ENCODE data around the gene ADCK2. TPM values are rescaled to one million over a fixed set of nuclear protein-coding genes. Genes with fewer than 3 reads are reported as not detected.
A peak's percentile ranks its signal among the peaks of the same experiment; 100 is the strongest.
"Not testable (repeated sequence)": the region's sequence is repeated elsewhere in the genome, so short reads cannot be mapped to it uniquely, and the experiment has no call there.

ADCK2 gene
- total RNA-seq, 2 donors from 2014 or later = 12.9 to 14.7 TPM

DNA sequence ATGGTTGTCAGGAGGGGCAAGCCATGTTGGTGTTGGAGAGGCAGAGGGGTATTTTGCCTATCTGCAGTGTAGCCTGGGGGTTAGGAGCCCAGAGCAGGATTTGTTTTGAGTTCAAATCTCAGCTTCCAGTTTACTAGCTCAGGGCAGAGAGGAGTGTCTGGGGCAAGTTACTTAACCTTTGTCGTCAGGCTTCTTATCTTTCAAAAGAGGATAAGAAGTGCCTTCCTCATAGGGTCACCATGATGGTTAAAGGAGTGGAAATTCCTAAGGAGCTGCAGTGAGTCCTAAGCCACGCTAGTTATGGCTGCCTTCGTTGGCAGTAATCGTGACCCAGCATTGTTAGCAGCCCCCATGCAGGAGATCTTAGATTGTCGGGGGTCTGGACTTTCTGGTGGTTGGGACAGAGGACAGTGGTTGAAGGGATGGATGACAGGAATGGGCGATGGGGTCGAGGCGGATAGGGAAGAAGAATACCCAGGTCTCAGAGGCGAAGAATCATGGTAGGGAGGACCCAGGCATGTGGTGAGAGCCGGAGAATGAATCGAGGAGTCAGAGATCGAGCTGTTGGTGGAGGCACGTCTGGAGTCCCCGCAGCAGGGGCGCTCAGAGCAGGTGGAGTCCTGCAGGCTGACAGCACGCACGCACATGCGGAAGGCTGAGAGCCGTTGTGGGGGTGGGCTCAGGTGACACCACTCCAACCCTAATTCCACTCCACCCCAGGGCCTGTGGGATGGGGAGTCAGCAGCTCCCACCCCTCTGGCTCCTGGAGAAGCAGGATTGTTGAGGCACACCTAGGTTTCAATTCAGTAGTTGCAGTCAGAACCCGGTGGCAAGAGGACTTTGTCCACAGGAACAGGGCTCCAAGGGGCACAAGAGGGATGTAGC lies 11.6 kb downstream of the ADCK2 start:
- ATAC-seq = no peak
- DNase-seq = no peak
- intact Hi-C loops (cut with DNase I) = no loop called here

DNA sequence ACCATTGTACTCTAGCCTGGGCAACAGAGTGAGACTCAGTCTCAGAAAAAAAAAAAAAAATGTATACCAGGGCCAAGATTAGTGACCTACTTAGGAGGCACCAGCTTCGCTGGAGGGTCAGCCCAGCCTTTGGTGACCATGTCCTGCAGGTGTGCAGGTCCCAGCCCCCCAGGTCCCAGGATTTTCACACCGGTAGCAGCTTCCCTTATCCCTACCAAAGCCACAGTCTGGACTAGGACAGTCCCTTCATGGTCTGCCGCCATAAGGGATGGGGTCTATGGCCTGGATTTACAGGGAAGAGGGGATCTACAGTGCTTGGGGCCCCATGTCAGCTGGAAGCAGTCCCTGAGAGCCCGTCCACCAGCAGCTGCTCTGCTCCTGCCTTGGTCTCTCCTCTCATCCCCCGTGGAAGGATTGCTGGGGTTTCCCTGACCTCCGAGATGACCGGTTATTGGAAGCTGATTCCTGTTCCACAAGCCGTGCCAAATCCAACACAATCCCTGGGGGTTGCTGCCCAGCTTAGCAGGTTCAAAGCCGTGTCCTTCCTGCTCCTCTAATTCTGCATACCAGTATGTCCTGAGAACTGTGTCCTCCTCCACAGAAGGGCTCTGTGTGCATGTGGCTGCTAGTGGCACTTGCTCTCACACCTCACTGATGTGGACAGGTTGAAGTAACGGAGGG lies 12.8 kb downstream of the ADCK2 start:
- DNase-seq (no peak), ATAC-seq (no peak)
- intact Hi-C loops (cut with DNase I) = no loop called here

DNA sequence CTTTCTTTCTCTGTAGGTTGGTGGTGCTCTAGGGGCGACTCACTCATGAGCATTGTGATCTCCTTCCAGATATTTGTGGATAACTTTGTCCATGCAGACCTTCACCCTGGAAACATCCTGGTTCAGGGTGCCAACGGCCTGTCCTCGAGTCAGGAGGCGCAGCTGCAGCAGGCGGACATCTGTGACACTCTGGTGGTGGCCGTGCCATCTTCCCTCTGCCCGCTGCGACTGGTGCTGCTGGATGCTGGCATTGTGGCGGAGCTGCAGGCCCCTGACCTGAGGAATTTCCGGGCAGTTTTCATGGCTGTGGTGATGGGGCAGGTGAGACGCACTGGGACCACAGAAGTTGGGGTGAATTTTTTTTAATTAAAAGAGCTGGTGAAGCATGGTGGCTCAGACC lies 14.2 kb downstream of the ADCK2 start:
- ATAC-seq (no peak), DNase-seq (no peak)
- intact Hi-C loops (cut with DNase I) = no loop called here

DNA sequence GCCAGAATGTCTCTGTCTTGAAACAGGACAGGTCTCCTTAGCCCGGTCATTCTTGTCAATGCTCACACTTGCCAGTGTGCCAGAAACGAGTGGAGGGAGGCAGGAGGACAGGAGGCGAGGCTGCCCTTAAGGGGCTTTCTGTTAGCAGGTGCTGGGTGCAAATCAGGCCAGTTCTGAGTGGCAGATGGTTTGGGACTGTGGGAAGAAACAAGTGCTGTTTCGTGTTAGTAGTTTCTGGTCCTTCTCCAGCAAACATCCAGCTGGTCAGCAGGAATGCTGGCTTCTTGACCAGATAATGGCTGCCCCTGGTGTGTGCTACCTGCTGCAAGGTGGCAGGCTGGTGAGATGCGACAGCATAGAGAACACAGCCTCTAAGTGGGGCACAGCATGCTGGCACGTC lies 15.6 kb downstream of the ADCK2 start:
- no peak for ATAC-seq
- intact Hi-C loops (cut with DNase I) = no loop called here

DNA sequence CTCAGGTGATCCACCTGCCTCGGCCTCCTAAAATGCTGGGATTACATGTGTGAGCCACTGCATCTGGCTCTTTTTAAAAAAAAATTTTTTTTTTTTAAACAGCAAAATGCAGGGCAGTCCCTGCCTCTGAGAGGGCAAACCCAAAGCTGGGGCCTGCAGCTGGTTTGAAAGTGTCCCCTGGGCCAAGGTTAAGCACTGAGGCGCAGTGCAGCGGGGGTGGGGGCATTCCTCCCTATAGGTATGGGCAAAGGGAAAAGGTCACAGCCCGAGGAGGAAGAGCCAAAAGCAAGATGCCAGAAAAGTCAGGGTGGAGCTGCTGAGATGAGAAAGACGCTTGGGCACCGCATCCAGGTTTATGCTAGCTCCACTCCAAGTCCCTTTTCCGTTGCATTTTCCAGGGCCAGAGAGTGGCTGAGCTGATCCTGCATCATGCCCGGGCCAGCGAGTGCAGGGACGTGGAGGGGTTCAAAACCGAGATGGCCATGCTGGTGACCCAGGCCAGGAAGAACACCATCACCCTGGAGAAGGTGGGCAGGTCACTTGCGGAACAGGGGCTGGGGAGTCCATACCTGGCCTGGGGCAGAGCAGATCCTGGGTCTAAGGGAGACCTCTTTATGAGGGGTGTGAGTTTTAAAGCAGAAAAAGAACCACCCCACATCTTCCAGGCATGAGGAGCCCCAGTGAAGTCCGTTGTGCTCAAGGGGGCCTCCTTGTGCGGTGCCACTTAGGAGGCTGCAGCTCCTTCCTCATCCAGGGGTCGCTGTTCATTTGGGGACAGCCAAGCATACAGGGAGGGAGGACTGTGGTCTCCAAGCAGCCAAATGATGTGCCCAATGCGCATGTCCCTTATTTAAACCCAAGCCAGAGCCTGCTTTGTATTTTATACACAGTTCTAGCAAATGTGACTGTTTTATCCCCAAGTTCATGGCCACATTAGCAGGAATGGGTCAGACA lies 16.7 kb downstream of the ADCK2 start:
- intact Hi-C loops (cut with DNase I) = no loop called here
- no peak for DNase-seq
- no peak for ATAC-seq

More for the DNA sequence above, 15.6 kb downstream of the ADCK2 start:
- DNase-seq = no peak

DNA sequence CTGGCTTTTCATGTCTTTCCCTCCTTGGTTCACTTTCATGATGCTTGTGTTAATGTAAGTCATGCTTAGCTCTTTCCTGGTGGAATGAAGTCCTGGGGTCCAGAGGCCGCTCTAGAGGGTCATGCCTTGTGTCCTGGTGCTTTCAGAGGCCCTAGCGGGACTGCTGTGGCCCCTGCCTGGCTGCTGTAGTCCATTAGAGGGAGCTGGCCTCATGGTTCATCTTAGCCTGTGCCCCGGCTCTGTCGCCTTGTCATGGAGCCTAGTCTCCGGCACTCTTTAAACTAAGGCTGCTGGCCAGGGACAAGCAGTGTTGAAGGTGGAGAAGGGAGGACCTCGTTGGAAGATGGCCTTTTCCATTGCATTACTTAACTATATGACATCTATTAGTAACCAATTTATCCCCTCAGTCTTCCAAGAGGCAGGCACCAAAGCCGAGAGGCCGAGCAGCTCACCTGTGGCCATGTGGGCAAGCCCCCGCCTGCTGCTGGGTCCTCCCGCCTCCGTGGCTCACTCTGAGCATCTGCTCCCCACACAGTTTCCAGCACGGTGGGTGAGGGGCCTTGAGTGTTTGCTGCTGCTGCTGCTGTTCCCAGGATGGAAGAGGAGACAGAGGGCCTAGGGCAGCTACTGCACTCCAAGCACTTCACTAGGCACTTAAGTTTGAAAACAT lies 18.8 kb downstream of the ADCK2 start:
- ATAC-seq (no peak), DNase-seq (no peak)
- intact Hi-C loops (cut with DNase I) = no loop called here

DNA sequence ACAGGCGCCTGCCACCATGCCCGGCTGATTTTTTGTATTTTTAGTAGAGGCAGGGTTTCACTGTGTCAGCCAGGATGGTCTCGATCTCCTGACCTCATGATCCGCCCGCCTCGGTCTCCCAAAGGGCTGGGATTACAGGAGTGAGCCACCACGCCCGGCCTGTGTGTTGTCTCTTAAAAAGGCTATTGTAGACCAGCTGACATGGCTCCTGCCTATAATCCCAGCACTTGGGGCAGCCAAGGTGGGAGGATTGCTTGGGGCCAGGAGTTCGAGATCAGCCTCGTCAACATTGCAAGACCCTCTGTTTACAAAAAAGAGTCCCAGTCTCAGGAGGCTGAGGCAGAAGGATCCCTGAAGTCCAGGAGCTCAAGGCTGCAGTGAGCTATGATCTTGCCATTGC lies 21.1 kb downstream of the ADCK2 start:
- intact Hi-C loops (cut with DNase I); DNase-seq; ATAC-seq: not testable (repeated sequence)

DNA sequence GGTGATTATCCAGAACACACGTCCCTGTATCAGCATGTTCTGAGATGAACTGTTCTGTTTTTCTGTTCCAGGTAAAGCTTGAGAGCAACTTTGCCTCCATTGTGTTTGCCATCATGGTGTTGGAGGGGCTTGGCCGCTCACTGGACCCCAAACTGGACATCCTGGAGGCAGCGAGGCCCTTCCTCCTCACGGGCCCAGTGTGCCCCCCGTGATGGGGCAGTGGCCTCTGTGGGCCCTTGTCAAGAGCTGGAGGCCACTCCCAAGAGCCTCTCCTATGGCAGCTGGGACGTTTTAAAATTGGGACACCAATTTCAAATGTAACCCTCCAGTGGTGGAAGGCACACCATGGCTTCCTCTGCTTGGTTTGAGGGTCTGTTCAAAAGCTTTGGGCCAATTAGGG lies 21.8 kb downstream of the ADCK2 start:
- intact Hi-C loops (cut with DNase I) = no loop called here
- ATAC-seq (no peak), DNase-seq (no peak)

DNA sequence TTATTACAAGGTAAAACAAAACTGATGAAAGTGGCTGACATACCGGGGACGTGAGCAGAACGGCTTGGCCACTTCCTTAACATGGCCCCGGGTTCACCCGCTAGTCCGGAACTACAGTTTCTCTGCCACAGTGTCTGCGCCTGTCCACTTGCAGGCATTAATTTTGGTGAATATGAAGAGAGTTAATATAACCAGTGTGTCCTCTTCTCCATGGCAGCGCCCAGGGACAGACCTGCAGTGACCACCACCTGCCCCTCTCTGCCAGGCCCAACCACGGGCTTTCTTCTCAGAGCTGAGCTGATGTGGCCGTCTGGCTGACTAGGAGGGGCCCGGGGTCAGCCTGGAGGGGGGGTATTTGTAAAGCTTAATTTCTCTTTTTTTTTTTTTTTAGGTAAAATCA lies 22.6 kb downstream of the ADCK2 start:
- intact Hi-C loops (cut with DNase I) = no loop called here
- no peak for DNase-seq
- ATAC-seq = no peak

DNA sequence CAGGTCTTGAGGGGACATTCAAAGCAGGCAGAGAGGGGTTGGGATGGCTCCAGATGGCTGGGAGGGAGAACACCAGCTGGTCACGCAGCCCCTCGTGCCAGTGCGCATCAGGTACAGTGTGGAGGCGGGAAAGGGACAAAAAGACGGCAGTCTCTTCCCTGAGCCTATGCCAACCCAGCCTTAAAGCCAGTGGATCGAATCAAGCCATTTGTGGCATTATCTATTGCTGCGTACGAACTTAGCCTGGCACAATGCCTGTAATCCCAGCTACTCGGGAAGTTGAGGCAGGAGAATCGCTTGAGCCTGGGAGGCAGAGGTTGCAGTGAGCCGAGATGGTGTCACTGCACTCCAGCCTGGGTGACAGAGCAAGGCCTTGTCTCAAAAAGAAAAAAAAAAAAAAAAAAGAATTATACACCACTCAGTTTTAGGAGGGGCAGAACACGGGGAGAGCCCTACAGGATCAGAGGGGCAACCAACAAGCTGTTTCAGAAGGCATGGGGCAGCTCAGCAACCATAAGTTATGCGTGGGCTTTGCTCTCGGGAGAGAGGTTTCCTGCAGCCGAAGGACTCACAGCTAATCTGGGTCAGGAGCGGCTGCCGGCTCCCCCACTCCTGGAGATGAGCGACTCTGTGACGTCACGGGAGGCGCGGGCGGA lies 23.4 kb downstream of the ADCK2 start:
- intact Hi-C loops (cut with DNase I) = no loop called here
- ATAC-seq (peak; percentile 98), DNase-seq (peak; percentile 97)

DNA sequence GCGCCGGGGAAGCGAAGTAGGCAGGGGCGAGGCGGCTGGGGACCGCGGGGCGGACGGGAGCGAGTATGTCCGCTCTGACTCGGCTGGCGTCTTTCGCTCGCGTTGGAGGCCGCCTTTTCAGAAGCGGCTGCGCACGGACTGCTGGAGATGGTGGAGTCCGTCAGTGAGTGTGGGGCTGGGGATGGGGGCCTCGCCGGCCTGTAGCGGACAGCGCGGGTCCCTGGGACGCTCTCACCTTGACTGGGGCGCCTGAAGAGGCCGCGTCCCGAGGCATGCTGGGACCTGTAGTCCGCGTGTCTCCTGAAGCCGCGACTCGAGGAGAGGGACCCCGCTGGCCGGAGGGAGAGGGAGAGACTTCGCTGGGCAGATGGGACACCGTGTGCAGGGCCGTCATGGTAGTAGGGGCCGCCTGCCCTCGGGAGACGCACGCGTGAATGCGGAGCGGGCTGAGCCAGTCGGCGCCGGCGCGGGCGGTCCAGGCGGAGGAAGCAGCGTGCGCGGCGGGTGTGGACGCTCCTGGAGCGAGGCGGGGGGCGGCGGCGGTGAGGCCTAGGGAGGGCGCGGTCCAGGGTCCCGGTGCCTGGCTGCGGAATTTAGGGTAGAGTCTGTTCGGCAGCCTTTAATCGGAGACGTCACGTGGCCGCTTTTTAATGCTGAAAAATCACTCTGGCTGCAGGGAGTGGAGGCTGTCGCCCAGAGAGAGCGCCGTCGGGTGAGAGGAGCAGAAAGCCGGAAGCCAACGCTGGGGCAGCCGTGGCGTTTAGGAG lies 24.1 kb downstream of the ADCK2 start, which contains the start of gene NDUFB2:
NDUFB2 (plus strand) TSS at position 29 of the 767 bp plus-strand sequence; CDS start at position 66, 37 bp downstream.
- peak; percentile 90 to 93 for ATAC-seq
- peak; percentile 83 for DNase-seq
- intact Hi-C loops (cut with DNase I) = no loop called here

DNA sequence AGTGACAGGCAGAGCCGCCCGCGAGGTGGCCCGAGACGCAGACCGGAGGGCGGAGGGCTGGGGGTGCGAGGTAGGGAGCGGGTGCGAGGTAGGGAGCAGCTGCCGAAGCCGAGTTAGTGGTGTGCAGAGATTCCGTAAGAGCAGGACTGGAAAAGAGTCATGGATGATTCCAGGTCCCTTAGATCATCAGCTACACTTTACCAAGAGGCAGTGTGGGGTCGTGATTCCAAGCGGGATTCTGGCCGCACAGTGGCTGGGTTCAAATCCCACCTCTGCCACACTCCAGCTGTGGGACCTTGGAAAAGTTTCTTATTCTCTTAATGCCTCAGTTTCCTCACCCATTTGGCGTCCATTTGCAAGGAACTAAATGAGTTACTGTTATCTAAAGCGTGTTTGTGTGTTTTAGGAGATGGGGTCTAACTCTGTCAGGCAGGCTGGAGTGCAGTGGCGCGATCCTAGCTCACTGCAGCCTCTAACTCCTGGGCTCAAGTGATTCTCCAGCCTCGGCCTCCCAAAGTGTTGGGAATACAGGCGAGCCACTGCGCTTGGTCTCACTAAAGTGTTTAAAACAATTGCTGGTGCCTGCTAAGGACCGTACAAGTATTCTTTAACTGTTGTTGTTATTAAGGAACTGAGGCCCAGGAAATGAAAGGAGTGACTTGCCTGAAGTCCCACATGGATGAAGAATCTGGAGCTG lies 24.9 kb downstream of the ADCK2 start:
- intact Hi-C loops (cut with DNase I) = no loop called here
- DNase-seq = no peak
- no peak for ATAC-seq

DNA sequence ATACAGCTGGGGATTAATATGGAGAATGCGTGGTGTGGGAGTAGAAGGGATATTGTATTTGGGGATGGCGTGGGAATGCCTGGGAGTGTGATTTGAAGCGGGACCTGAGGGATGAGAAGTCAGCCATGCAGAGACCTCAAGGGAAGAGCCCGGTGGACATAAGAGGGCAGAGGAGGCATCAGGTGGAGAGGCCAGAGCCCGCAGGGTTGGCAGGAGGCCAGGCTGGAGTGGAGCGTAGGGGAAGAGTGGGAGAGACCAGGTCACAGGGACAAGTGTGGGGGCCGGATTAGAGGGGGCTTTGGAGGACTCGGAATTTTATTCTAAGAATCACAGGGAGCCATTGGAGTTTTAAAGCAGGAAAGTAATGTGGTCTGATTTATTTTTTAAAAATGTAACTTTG lies 25.7 kb downstream of the ADCK2 start:
- intact Hi-C loops (cut with DNase I) = no loop called here
- DNase-seq (peak; percentile 40), ATAC-seq (no peak)

DNA sequence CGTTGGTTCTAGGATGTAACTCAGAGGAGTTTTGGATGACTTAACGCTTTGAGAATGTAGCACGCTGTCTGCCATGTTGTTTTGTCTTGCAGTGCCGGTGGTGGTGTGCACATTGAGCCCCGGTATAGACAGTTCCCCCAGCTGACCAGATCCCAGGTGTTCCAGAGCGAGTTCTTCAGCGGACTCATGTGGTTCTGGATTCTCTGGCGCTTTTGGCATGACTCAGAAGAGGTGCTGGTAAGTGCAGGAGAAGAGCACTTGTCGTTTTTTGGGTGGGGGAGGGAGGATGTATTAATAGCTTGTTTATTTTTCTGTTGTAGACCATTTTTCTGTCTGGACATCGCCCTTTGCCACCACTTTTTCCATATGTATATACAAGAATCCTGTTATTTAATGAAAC lies 30.0 kb downstream of the ADCK2 start:
- intact Hi-C loops (cut with DNase I) = no loop called here
- DNase-seq = no peak
- peak in 1 of 2 donors; percentile 21 for ATAC-seq

DNA sequence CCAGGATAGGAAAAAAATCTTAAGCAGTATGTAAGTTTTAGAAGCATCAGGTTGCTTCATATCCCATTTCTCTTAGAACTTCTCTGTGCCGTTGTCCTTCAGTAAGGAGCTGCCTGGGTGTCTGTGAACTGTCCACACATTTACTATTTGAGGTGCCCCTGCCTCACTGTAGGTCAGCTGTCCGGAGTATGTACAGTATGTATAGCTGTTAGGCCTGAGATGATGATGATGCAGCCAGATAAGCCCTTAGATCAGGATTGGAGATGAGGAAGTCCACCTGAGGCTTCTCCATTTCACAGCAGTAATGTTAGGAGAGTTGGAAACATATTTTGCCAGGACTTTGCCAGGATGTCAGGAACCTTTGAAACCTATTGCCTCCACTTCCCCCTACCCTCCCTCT lies 31.5 kb downstream of the ADCK2 start:
- no peak for DNase-seq
- no peak for ATAC-seq
- intact Hi-C loops (cut with DNase I) = no loop called here

DNA sequence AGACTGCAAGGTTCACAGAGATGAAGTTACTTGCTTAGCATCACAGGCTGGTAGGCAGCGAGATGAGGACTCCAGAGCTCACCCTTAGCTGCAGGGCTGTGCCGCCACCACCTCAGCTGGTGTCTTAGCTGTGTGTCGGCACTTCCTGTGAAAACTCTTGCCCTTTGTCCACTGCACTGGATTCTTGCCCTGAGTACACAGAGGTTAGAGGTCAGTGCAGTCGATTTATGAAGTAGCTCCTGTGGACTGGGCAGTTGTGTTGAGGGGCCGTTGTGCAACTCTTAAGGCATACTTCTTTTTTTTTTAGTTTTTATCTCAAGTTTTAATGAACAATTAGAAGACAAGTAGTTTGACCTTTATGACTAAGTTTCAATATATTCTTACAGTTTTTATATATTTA lies 34.4 kb downstream of the ADCK2 start:
- DNase-seq (no peak), ATAC-seq (no peak)
- intact Hi-C loops (cut with DNase I) = no loop called here

DNA sequence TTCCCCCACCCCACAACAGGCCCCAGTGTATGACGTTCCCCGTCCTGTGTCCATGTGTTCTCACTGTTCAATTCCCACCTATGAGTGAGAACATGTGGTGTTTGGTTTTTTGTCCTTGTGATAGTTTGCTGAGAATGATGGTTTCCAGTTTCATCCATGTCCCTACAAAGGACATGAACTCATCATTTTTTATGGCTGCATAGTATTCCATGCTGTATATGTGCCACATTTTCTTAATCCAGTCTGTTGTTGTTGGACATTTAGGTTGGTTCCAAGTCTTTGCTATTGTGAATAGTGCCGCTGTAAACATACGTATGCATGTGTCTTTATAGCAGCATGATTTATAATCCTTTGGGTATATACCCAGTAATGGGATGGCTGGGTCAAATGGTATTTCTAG lies 36.0 kb downstream of the ADCK2 start:
- DNase-seq; ATAC-seq; intact Hi-C loops (cut with DNase I): not testable (repeated sequence)

All from left cardiac atrium (tissue), 4 donors.